Activated CD8-positive, alpha-beta memory T cell treated with anti-CD3 and anti-CD28 coated beads for 1 hour (primary cell): ENCODE measurements around the gene CWC22.
"Not testable (repeated sequence)": the region's sequence is repeated elsewhere in the genome, so short reads cannot be mapped to it uniquely, and the experiment has no call there.

Experiments
- DNase-seq, 2 donors: peaks; one replicate each; pipeline ENCODE4 v3.0.0-alpha.2; 2020; ENCODE audit warnings: low read depth in 1 of 2; ENCODE audit errors: extremely low read depth in 1 of 2

Gene CWC22

DNA sequence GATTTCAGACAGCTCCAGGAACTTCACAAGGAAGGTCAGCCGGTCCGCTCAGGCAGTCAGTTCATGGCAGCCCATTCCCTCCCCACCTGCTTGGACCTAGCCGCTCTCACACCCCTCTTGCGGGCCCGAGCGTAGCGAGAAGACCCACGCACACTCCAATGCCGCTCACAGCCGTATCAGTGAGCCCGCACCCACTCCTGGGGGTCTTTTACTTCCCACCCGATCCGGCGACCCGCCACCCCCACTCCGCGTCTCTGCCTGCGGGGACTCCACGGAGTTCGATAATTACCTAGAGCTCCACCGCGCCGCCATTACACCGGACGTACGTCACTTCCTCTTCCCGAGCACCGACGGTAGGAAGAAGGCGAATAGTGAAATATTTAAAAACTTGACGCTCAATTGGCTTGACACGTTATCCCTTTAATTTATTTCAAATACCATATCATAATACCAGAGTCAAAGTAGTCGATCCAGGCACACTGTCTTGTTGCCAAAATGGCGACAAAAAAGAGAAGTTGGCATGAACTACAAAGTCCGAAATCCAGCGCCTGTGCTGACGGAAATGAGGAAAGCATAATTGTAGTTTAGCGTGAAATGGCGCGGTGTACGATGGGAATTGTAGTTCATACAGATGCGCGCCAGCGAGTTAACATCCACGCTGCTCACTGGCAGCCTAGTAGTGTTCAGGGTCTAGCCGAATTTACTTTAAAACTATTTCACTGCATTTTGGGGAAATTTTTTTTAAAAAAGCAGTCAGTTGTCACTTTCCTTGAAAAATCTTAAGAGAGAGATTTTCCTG lies at the start of gene CWC22:
Gene CWC22 (minus strand): TSS at position 517 of the 799 bp plus-strand sequence. CDS start 13,956 bp downstream, outside the sequence.
- peak; percentile 64 to 65 for DNase-seq

DNA sequence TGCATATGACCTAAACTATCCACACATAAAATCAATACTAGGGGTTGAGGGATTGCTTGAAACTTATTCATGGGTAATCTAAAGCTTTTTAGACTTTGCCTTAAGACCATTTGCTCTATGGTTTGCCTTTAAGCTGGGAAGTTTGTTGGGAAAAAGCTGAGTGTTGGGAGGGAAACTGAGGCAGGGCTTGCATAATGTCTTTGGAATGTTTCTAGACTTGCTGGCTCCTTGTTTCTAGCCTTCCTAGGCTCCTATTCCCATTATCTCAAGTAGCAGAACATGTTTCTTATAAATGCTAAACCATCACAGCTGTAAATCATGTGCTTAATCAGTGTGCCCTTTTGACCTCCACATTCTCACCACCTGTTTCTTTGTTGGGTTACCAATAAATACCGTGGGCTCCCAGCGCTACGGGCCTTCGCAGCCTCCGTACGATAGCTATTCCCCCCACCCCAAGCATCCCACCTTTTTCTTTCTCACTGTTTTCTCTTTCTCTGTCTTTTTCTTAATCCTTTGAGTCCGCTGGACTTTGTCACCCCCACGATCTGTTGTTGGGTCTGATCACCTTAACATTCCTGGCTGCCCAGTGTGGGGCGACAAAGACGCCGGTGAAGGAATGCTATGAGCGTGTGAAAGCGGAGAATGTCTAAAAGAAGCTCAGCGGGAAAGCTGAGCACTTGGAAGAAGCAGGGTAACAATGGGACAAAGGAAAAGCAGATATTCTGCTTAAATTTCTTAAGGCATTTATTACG lies 49.4 kb upstream of the CWC22 start:
- no peak for DNase-seq

DNA sequence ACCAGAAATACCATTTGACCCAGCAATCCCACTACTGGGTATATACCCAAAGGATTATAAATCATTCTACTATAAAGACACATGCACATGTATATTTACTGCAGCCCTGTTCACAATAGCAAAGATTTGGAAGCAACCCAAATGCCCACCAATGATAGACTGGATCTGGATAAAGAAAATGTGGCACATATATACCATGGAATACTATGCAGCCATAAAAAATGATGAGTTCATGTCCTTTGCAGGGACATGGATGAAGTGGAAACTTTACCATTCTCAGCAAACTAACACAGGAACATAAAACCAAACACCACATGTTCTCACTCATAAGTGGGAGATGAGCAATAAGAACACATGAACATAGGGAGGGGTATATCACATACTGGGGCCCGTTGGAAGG lies 47.5 kb upstream of the CWC22 start:
- DNase-seq, result not testable (repeated sequence)

DNA sequence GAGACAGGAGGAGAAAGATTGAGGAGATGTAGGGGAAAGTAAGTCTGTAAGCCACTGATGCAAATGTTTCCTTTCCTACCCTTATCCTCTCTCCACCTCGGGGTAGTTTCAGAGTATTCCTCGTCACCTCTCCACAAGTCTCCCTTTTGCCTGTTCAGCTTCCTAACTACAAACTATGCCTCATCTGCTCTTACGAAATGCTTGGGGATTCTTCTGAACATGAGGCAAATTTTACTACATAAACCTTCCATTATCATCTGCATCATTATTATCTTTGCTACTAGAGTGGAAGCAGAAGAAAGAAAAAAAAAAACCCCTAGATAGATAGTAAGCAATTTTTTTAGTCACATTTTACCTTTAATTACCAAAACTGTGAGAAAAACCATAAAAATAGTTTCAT lies 43.1 kb upstream of the CWC22 start:
- DNase-seq, result no peak

DNA sequence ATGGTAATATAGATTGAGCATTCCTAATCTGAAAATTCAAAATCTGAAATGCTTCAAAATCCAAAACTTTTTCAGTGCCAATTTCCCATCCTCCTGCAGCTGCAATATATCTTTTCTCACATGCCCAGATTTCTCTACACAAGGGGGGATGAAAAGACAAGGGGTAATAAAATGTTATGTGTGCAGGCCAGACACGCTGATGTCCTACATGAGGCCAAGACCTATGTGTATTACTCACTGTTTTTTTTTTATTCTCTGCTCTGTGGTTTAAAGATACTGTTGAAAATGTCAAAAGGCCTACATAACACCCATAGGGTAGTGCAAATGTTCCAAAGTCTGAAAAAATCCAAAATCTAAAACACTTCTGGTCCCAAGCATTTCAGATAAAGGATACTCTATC lies 41.2 kb upstream of the CWC22 start:
- DNase-seq, result no peak

DNA sequence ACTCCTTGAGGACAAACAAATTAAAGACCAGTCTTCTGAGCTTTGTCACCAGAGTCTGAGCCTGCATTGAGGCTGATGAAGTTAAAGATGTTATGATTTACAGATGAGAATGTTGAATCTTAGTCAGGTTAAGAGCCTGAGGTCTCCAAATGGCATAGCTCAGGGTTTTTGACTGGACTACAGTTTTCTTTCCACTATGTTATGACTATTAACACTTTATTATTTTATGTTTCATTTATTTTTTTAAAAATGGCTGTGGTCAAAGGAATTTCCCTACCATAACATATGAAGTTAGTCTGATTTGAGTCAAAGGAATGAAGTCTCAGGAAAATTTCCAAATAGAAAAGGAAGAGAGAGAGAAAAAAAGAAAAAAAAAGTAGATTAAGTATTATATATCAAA lies 39.7 kb upstream of the CWC22 start:
- DNase-seq, result no peak

DNA sequence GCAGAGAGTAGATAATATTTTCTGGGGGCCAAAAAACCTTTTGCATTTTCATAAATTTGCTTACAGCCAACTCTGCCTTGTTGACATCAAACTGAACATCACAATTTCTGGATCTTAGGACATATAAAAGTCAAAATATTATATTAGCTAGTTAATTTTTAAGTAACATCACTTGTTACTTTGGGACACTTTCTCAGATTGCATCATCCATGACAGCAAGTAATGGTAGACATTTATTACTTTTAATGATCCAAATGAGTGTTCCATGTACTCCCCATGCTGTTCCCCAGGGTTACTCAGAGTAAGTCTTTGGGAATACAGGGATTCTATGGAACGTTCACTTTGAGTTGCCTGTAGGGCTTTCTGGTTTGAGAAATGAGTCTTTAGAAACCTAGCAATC lies 39.1 kb upstream of the CWC22 start:
- no peak for DNase-seq

DNA sequence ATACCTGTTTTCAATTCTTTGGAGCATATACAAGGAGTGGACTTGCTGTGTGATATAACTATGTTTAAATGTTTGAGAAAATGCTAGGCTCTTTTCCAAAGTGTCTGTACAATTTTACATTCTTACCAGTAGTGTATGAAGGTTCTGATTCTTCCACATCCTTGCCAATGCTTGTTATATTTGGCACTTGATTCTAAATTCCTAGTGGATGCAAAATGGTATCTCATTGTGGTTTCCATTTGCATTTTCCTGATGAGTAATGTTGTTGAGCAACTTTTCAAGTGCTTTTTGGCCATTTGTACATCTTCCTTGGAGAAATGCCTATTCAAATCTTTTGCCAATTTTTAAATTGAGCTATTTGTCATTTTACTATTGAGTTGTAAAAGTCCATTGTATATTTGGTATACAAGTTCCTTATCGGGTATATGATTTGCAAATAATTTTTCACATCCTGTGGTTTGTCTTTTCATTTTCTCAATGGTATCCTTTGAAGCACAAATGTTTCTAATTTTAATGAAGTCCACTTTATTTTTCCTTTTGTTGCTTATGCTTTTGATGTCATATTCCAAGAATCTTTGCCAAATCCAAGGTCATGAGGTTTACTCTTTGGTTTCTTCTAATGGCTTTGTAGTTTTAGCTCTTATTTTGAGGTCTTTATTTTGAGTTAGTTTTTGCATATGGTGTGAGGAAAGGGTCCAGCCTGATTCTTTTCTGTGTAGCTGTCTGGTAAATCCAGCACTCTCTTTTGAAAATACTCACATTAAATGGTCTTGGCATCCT lies 33.2 kb upstream of the CWC22 start:
- DNase-seq, result no peak

DNA sequence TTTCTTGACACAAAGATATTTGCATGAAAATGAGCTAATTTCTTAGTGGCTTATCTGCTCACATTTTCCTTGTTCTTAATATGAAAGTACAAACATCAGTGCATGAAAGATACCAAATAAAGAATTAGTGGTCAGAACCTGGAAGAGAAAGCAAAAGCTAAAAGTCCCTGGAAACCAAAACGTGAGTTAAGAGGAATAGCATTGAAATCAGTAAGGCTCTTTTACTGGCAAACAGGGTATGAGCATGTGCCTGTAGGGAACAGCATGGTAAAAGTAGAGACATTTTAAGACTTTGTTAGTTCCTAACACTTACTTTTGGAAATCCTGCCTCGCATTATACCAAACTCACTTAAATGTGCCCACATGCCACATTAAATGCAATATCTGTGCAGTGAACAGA lies 31.9 kb upstream of the CWC22 start:
- no peak for DNase-seq

DNA sequence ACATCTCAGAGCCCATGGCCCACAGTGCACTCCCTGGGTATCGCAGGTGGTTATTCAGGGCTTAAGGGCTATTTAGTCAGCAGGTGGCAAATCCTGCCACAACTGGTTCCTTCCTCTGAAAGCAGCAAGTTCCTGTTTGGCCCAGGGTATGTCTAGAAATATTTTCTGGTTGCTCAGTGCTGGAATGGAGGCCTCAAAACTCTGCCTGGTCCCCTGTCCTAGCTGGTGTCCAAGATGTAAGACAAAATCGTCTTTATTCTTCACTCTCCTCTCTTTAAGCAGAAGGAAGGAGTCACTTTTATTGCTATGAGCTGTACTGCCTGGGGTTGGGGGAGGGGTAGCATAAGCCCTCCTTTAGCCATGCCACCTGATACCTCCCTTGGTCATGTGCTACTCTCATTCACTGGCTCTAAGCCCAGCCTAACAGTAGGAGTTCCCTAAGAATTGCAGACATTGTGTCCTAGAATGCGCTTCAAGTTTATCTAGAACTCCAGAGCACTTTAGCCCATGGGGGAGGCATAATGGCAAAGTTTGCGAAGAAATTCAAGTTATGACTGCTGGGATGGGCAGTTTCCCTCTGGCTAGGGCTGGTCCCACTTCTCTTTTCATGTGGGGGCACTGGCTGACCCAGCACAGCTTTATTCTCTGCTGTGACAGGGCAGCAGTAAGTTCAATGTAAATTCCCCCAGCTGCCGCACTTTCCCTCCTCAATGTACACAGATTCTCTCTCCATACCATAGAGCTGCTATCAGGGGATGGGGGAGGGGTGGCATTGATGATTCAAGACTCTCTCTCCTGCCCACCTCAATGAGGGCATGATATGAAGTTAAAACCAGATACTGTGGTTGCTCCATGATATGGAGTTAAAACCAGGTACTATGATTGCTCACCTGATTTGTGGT lies 27.1 kb upstream of the CWC22 start:
- no peak for DNase-seq

DNA sequence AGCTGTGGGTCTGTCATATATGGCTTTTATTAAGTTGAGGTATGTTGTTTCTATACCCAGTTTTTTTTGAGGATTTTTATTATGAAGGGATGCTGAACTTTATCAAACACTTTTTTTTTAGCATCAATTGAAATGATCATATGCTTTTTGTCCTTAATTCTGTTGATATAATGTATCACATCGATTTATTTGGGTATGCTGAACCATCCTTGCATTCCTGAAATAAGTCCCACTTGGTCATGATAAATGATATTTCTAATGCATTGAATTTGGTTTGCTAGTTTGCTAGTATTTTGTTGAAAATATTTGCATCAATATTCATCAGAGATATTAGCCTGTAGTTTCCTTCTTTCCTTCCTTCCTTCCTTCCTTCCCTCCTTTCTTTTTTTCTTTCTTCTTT lies 22.5 kb upstream of the CWC22 start:
- no peak for DNase-seq

DNA sequence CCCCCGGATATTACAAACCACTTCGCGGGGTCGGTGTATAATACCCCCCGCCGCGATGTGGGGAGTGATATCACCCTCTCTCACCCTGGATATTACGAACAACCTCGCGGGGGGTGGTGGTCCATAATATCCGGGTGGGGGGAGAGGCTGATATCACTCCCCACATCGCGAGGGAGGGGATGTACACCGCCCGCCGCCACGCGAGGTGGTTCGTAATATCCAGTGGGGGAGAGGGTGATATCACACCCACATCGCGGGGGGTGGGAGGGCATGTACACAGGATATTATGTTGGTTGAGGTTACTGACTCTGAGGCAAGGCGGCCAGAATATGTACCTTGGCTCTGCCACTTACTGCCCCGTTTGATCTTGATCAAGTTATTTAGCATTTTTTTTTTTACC lies 14.8 kb upstream of the CWC22 start:
- DNase-seq, result no peak

DNA sequence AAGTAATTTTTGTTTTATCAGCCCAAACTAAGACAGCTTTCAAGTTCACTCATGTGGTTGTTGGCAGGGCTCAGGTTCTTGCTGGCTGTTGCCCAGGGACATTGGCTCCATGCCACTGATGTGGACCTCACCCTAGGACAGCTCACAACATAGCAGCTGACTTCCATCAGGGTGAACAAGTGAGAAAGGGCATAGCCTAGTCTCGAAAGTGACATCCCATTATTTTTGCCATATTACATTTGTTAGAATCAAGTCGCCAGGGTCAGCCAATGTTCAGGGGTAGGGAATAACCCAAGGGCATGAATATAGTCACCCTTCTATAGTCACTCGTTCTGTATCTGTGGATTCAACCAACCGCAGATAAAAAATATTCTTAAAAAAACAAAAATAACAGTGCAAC lies 10.7 kb upstream of the CWC22 start:
- DNase-seq, result no peak

DNA sequence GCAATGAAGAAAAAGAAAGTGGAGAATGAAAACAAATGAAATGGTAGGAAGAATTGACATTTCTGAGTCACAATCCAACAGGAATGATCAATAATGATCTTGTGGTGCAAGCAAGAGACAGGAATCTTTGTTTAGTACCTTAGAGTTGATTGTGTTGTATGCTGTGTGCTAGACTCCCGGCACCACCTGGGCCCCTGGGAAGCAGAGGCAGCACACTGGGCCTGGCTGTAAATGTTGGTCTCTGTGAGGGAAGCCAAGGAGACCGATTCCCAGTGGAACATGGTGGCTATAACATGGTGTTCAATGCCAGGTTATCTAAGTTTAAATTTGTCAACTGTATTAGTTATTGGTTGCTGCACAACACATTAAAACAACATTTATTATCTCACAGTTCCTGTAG lies 9.8 kb upstream of the CWC22 start:
- no peak for DNase-seq

DNA sequence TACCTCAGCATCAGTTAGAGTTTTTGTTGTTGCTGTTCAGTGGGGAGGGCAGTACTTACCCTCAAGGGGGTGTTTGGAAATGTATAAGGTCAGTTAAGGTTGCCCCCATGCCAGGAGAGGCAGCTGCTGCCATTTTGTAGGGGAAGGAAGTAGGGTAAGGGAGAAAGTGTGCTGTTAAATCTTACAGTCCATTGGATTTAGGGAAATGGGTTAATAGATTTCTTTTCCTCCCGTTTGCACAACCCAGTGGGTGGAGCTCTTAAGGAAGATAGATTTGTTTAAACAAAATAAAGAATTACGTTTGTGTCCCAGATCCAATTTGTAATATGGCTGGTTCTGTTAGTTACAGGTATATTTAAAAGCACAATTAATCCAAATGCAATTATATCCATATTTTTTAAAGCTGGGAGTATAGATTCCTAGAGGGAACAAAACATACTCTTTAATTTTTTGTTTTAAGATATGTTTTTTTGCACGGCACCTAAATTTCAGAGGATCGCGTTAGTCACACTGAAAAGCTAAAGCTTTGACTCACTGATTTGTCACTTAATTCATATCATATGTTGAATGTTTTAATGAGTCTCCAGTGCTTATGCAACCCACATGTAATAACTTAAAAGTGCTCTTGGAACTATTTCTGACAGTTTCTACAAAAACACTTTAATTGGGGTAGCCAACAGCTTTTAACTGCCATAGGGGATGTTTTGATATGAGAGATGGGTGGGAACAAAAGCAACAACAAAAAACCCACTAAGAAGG lies 9.0 kb upstream of the CWC22 start:
- DNase-seq, result no peak

DNA sequence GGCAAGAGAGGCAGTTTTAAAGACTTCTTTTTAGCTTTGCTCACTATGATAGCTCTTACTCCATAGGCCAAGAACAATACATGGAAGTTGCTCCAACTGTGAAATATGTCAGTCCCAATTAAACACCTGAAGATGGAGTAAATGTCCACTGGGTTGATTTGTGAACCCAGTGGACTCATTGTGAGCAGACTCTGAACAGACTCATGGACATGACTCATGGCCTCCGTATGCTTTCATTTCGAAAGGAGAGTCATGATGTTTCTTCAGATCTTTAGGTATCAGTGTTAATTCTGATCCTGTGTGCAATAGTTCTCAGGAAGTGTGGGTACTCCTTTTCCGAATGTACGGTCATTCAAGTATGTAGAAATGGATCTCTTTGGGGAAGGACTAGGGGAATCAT lies 5.4 kb upstream of the CWC22 start:
- DNase-seq, result no peak

DNA sequence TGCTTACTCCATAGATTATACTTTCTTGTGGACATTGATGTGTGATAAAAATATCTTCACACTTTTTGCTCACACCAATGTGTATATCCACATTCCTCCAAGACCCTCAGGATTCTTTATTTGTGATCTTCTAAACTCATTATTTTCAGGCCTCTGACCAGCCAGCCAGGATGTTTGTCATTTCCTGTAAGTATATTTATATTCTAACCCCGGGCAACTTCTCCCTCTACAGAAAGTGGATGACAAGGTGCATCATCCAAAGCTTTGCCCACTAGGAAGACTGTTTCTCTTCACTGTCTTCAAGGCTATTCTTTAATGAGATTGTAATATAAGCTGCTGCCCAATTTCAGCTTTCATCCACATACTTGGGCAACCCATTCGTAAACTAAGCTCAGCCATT lies 3.6 kb upstream of the CWC22 start:
- no peak for DNase-seq

DNA sequence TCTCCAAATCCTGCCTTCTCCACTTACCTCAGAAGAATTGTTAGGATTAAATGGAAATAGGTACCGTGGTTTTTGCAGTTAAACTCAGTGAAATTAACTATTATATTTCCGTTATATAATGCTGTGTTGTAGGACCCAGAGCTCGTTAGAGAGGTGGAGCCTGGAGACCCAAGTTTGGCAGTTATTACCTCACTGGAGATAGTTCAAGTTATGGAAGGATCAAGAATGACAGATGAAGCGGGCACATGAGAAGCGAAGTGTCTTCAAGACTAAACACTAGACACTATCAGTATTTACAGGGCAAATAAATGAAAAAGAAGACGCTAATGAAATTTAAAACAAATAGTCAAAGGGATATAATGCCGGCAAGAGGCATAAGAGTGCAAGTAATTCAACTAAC lies 866 bp downstream of the CWC22 start:
- no peak for DNase-seq

DNA sequence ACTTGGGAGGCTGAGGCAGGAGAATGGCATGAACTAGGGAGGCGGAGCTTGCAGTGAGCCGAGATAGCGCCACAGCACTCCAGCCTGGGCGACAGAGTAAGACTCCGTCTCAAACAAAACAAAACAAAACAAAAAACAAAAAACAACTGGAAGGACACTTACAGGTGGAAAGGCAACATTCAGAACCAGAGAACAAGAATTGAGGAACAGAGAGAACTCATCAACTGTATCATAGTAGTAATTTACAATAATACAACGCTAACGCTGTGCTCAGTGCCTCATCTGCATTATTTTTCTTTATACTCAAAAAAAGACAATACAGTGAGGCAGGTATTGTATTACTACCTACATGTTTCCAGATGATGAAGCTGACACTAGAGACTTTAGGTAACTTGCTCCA lies 1.6 kb downstream of the CWC22 start:
- DNase-seq, result not testable (repeated sequence)

DNA sequence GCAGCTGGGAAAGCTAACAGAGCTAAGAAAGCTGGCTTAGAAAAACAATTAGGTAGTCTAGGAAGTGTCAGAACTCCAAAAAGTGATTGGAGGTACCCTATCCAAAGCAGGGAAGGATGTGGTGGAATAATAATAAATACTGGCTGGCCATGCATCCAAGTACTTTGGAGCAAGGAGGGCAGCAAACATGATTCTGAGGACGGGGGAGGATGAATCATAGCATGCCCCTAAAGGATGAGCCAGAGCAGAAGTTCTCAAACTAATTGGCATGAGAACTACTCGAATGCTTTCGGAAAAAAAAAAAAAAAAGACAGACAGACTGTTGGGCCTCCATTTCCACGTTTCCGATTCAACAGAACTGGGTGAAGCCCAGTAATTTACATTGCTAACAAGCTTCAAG lies 2.4 kb downstream of the CWC22 start:
- DNase-seq, result no peak
